Panc1 (cell line): Measurements from ENCODE around the gene ELOB. TPM values are rescaled to one million over a fixed set of nuclear protein-coding genes. Genes with fewer than 3 reads are reported as not detected.

ENCODE experiments used
- ATAC-seq: fragments of 200-7000 bp; cut with Tn5 transposase; 2 replicates; pipeline ENCODE4 v1.9.1; 2020; ENCODE audit warnings: mild to moderate bottlenecking, moderate library complexity
- BruUV-seq: library from RNA; stranded (reverse); fragments of 400-500 nt; replicated peaks from 2 replicates; lab custom pipeline; 2021; lab: Mats Ljungman, UMichigan
- CTCF ChIA-PET: fragments of 300-600 bp; sonication (Branson Sonifier 250); formaldehyde crosslinking; loops from one replicate; lab custom pipeline; 2022; ENCODE audit warnings: antibody characterized with exemption; lab: Charles Lee
- POLR2A ChIA-PET: fragments of 300-600 bp; sonication (Branson Sonifier 250); formaldehyde crosslinking; loops from one replicate; lab custom pipeline; 2022; ENCODE audit warnings: antibody characterized with exemption; lab: Charles Lee
- DNase-seq: peaks from one replicate; pipeline ENCODE4 v3.0.0-alpha.2; 2010; ENCODE audit warnings: low read depth, low spot score
- H3K27ac ChIP-seq: 2 replicates; pipeline ENCODE4 v1.5.1; 2011; ENCODE audit warnings: mild to moderate bottlenecking, low read length, inconsistent platforms
- H3K27me3 ChIP-seq: fragments of 200-500 bp; sonication (Bioruptor generic); 2 replicates; pipeline ENCODE4 v1.6.0; 2014; ENCODE audit warnings: low read length, inconsistent platforms; ENCODE audit not compliant: control insufficient read depth, insufficient read depth
- H3K36me3 ChIP-seq: fragments of 200-500 bp; sonication (Bioruptor generic); 2 replicates; pipeline ENCODE4 v1.5.1; 2014; ENCODE audit warnings: inconsistent platforms, mild to moderate bottlenecking, low read length, moderate library complexity; ENCODE audit not compliant: control insufficient read depth, insufficient read depth
- H3K4me1 ChIP-seq: 2 replicates; pipeline ENCODE4 v1.5.1; 2011; ENCODE audit warnings: inconsistent platforms, mild to moderate bottlenecking, low read length, moderate library complexity; ENCODE audit not compliant: control insufficient read depth, insufficient read depth
- H3K4me3 ChIP-seq, 2 experiments: 2 replicates each; pipeline ENCODE4 v1.5.1; 2011 to 2012; ENCODE audit warnings: low read depth in 2 of 2, low read length in 2 of 2, mild to moderate bottlenecking in 2 of 2, inconsistent platforms in 1 of 2, moderate library complexity in 1 of 2
- H3K9me3 ChIP-seq: fragments of 200-500 bp; sonication (Bioruptor generic); 2 replicates; pipeline ENCODE4 v1.5.1; 2014; ENCODE audit warnings: low read depth, mild to moderate bottlenecking, inconsistent platforms, low read length, moderate library complexity; ENCODE audit not compliant: control insufficient read depth, insufficient read depth
- POLR2AphosphoS5 ChIP-seq: IDR thresholded peaks from 2 replicates; pipeline ENCODE4 v1.6.1; 2012; ENCODE audit warnings: mild to moderate bottlenecking, low read depth, low read length, moderate library complexity
- SIN3A ChIP-seq: IDR thresholded peaks from 2 replicates; pipeline ENCODE4 v1.6.1; 2012; ENCODE audit warnings: low read depth, mild to moderate bottlenecking, low read length, moderate library complexity, borderline replicate concordance; ENCODE audit not compliant: insufficient read depth
- TCF7L2 ChIP-seq: IDR thresholded peaks from 2 replicates; pipeline ENCODE4 v1.6.1; 2011; ENCODE audit warnings: mild to moderate bottlenecking, low read depth, low read length, inconsistent platforms
- in situ Hi-C: cut with HindIII; loops from 2 replicates; pipeline ENCODE4 v1.10.0; 2016; ENCODE audit warnings: low sequenced_read_pairs, low pct_unique_long_range_greater_than_20kb
- intact Hi-C: fragments of 100-400 bp; cut with micrococcal nuclease; formaldehyde crosslinking; loops from one replicate; pipeline ENCODE4 v1.10.0; 2022; ENCODE audit not compliant: unreplicated experiment
- total RNA-seq: library from RNA; stranded (reverse); gene quantifications from one replicate; pipeline ENCODE4 v1.2.1, GENCODE V29; 2021; ENCODE audit not compliant: unreplicated experiment
- TF ChIP-seq, protein P1 (sequence below), 2 experiments: IDR thresholded peaks; 2 replicates each; pipeline ENCODE4 v1.6.1; 2011 to 2012; ENCODE audit warnings: low read depth in 2 of 2, control low read depth in 1 of 2, low read length in 1 of 2, mild to moderate bottlenecking in 1 of 2, moderate library complexity in 1 of 2; ENCODE audit not compliant: insufficient read depth in 1 of 2
- TF ChIP-seq, protein P2 (sequence below): fragments of 450-650 bp; IDR thresholded peaks from 2 replicates; pipeline ENCODE4 v1.5.1; 2017; ENCODE audit warnings: mild to moderate bottlenecking

The ELOB gene
- total RNA-seq, 1 experiment from 2014 or later: 642 TPM

DNA sequence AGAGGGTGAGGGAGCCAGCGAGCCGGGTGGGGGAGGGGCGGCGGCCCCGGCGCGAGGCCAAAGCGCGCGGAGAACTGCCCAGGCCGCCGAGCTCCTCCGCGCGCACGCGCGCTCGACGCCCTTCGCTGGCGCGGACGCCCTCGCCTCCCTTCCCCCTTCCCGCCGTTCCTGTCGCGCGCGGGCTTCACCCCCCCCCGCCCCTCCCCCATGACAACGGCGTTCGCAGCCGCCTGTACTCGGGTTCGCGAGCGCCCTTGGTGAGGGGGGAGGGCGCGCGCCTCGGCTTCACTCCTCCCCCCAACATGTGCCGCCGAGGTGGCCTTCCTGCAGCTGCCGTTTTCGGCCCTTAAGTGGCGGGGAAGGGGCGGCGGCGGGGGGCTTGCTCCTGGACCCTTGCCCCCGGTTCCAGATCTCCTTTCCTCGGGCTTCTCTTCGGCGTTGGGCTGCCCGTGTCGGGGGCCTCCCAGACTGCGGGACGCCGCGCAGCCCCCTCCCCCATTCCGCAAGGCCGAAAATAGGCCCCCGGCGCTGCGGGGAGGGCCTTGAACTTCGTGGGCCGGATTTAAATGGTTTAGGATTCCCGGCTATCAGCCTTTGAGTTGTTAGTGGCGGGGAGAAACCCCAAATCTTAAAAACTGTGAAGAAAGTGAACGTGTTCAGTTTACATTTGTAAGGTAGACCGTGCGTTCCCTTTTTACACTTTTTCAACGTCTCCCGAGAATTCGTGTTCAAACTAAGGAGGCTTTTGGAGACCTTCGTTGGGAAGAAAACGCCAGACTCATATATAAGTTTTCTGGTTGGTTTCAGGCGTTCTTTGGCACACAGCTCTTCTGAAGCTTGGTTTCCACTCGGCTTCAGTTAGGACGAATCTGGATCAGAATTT, 24.0 kb downstream of the ELOB start:
- BruUV-seq: no TSS peak
- intact Hi-C loops: no loop called here
- peak overlapping the region; percentile 84 to 99 for H3K4me3 ChIP-seq
- H3K27me3 ChIP-seq: no peaks in the 10 kb centered on the region
- peaks cover 20% of the 10 kb centered on the region for H3K4me1 ChIP-seq
- TF ChIP-seq, protein P1, sequence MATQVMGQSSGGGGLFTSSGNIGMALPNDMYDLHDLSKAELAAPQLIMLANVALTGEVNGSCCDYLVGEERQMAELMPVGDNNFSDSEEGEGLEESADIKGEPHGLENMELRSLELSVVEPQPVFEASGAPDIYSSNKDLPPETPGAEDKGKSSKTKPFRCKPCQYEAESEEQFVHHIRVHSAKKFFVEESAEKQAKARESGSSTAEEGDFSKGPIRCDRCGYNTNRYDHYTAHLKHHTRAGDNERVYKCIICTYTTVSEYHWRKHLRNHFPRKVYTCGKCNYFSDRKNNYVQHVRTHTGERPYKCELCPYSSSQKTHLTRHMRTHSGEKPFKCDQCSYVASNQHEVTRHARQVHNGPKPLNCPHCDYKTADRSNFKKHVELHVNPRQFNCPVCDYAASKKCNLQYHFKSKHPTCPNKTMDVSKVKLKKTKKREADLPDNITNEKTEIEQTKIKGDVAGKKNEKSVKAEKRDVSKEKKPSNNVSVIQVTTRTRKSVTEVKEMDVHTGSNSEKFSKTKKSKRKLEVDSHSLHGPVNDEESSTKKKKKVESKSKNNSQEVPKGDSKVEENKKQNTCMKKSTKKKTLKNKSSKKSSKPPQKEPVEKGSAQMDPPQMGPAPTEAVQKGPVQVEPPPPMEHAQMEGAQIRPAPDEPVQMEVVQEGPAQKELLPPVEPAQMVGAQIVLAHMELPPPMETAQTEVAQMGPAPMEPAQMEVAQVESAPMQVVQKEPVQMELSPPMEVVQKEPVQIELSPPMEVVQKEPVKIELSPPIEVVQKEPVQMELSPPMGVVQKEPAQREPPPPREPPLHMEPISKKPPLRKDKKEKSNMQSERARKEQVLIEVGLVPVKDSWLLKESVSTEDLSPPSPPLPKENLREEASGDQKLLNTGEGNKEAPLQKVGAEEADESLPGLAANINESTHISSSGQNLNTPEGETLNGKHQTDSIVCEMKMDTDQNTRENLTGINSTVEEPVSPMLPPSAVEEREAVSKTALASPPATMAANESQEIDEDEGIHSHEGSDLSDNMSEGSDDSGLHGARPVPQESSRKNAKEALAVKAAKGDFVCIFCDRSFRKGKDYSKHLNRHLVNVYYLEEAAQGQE (IDR thresholded peaks at IDR 0.05; ENCODE audit: insufficient read depth in 1 of 2, low read depth in 2 of 2, low read length in 1 of 2): no peak
- peak; percentile 43; the same call in 1 of the 2 replicates for TF ChIP-seq TCF7L2
- peak; percentile 53 for TF ChIP-seq POLR2AphosphoS5
- peak; percentile 57; the same call in 1 of the 2 replicates for TF ChIP-seq SIN3A
- ATAC-seq: peak; percentile 78
- peak overlapping the region; percentile 98 for H3K27ac ChIP-seq
- H3K9me3 ChIP-seq: no peaks in the 10 kb centered on the region
- no peak for DNase-seq
- in situ Hi-C loops: no loop called here
- peaks cover 16% of the 10 kb centered on the region for H3K36me3 ChIP-seq
- ChIA-PET POLR2A (interaction anchor here (0.6 to 0.7 kb wide), 5 partner anchors 16 to 117 kb away, joined by 3 to 6 read pairs (median 5); no protein-coding TSS in a partner anchor), CTCF (interaction anchor here (0.6 kb wide), 1 partner anchor 439 kb away, joined by 3 read pairs; no protein-coding TSS in a partner anchor)

DNA sequence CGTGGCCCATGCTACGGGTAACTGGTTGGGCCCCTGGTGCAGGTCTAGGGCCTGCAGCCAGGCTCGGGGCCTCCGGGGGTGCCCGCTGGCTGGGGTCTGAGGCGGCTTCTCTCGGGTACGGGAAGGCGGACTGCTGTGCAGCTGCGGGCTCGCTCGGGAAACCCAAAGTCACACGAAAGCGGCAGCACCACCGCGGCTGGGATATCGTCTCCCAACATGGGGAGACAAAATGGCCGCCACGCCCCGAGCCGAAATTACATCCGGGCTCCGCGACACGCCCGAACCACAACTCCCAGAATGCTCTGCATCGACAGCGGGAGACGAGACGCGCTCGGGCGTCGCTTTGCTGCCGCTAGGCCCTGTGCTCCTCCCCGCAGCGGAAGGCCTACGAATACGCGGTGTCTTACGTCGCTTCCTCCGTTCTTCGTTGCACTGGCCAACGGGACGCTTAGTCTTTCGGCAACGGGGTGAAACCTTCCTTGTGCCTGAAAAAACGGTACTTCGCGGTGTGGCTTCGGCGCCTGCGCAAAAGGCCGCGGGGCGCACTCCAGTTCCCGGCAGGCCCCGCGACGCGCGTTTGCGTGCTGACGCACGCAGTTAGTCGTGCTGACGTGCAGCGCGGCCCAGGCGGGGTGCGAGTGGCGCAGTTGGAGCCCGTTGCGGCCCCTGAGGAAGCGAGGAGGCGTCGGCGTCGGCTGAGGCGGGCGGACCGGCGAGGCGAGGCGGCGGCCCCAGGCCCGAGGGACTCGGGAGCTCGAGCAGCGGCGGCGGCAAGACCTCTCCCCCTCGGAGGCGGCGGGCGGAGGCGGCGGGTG, 24.8 kb downstream of the ELOB start, which contains the start of gene SRRM2:
TSS of gene SRRM2 (plus strand) at position 604 of the 815 bp plus-strand sequence. CDS start 3,727 bp downstream, outside the sequence.
- TF ChIP-seq, protein P2, sequence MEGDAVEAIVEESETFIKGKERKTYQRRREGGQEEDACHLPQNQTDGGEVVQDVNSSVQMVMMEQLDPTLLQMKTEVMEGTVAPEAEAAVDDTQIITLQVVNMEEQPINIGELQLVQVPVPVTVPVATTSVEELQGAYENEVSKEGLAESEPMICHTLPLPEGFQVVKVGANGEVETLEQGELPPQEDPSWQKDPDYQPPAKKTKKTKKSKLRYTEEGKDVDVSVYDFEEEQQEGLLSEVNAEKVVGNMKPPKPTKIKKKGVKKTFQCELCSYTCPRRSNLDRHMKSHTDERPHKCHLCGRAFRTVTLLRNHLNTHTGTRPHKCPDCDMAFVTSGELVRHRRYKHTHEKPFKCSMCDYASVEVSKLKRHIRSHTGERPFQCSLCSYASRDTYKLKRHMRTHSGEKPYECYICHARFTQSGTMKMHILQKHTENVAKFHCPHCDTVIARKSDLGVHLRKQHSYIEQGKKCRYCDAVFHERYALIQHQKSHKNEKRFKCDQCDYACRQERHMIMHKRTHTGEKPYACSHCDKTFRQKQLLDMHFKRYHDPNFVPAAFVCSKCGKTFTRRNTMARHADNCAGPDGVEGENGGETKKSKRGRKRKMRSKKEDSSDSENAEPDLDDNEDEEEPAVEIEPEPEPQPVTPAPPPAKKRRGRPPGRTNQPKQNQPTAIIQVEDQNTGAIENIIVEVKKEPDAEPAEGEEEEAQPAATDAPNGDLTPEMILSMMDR: no peak
- TF ChIP-seq, protein P1 (IDR thresholded peaks at IDR 0.05; ENCODE audit: insufficient read depth in 1 of 2, low read depth in 2 of 2, low read length in 1 of 2): 0 out of 4 replicates have a peak, but pooled peaks of 1 of the 2 experiments have one; percentile 58
- TF ChIP-seq SIN3A (no peak), POLR2AphosphoS5 (peak; percentile 59; the same call in 1 of the 2 replicates), TCF7L2 (no peak)
- ATAC-seq: peak; percentile 94
- peak; percentile 89 for DNase-seq
- intact Hi-C loops (no loop called here), in situ Hi-C loops (no loop called here)
- CTCF ChIA-PET: interaction anchor here (0.6 kb wide), 1 partner anchor 440 kb away, joined by 3 read pairs; no protein-coding TSS in a partner anchor
- H3K27ac ChIP-seq: peak within 1 kb of the TSS; percentile 98
- H3K27me3 ChIP-seq: no peaks in the 10 kb centered on the region
- peaks cover 9% of the 10 kb centered on the region; the same call in 1 of the 2 replicates for H3K36me3 ChIP-seq
- BruUV-seq: no TSS peak
- POLR2A ChIA-PET: interaction anchor here (0.6 to 0.7 kb wide), 5 partner anchors 17 to 118 kb away, joined by 3 to 6 read pairs (median 5); no protein-coding TSS in a partner anchor
- no peaks in the 10 kb centered on the region for H3K9me3 ChIP-seq
- H3K4me1 ChIP-seq: peaks cover 20% of the 10 kb centered on the region
- peak within 1 kb of the TSS; percentile 84 to 99 for H3K4me3 ChIP-seq
